ENCODE data around the gene LIM2.

Gene LIM2

GRCh38 chr19:51351266-51351990 is 36.3 kb downstream of the LIM2 start:
- no peaks in the 10 kb centered on the region for H3K27me3 ChIP-seq (ENCODE audit: insufficient read depth, low read length)
- H3K4me1 ChIP-seq (ENCODE audit: insufficient read depth, low read length): peaks cover 8% of the 10 kb centered on the region
- peaks cover 16% of the 10 kb centered on the region for H3K36me3 ChIP-seq (ENCODE audit: insufficient read depth, low read length)
- no peak overlapping the region for H3K4me3 ChIP-seq (ENCODE audit: low read length)
- H2AFZ ChIP-seq (ENCODE audit: low read depth, low read length): no peak overlapping the region
- no peaks in the 10 kb centered on the region for H3K9me3 ChIP-seq (ENCODE audit: low read length)

GRCh38 chr19:51347209-51347928 is 40.4 kb downstream of the LIM2 start:
- Histone ChIP-seq H3K4me3 (ENCODE audit: low read length) (no peak overlapping the region), H3K9me3 (ENCODE audit: low read length) (no peaks in the 10 kb centered on the region), H3K27me3 (ENCODE audit: insufficient read depth, low read length) (no peaks in the 10 kb centered on the region), H2AFZ (ENCODE audit: low read depth, low read length) (no peak overlapping the region), H3K36me3 (ENCODE audit: insufficient read depth, low read length) (peaks cover 19% of the 10 kb centered on the region), H3K4me1 (ENCODE audit: insufficient read depth, low read length) (no peaks in the 10 kb centered on the region)

GRCh38 chr19:51346742-51347141 is 41.0 kb downstream of the LIM2 start:
- Histone ChIP-seq H3K4me1 (ENCODE audit: insufficient read depth, low read length) (no peaks in the 10 kb centered on the region), H3K27me3 (ENCODE audit: insufficient read depth, low read length) (no peaks in the 10 kb centered on the region), H3K9me3 (ENCODE audit: low read length) (no peaks in the 10 kb centered on the region), H3K36me3 (ENCODE audit: insufficient read depth, low read length) (peaks cover 17% of the 10 kb centered on the region), H3K4me3 (ENCODE audit: low read length) (no peak overlapping the region), H2AFZ (ENCODE audit: low read depth, low read length) (no peak overlapping the region)

GRCh38 chr19:51345076-51345620 is 42.6 kb downstream of the LIM2 start:
- H3K36me3 ChIP-seq (ENCODE audit: insufficient read depth, low read length): peaks cover 7% of the 10 kb centered on the region
- H3K9me3 ChIP-seq (ENCODE audit: low read length): no peaks in the 10 kb centered on the region
- peaks cover 3% of the 10 kb centered on the region for H3K27me3 ChIP-seq (ENCODE audit: insufficient read depth, low read length)
- no peak overlapping the region for H3K4me3 ChIP-seq (ENCODE audit: low read length)
- H3K4me1 ChIP-seq (ENCODE audit: insufficient read depth, low read length): no peaks in the 10 kb centered on the region
- no peak overlapping the region for H2AFZ ChIP-seq (ENCODE audit: low read depth, low read length)

GRCh38 chr19:51342631-51343569 is 44.9 kb downstream of the LIM2 start:
- Histone ChIP-seq H3K4me1 (ENCODE audit: insufficient read depth, low read length) (no peaks in the 10 kb centered on the region), H3K9me3 (ENCODE audit: low read length) (no peaks in the 10 kb centered on the region), H3K27me3 (ENCODE audit: insufficient read depth, low read length) (peaks cover 3% of the 10 kb centered on the region), H3K36me3 (ENCODE audit: insufficient read depth, low read length) (peaks cover 3% of the 10 kb centered on the region), H2AFZ (ENCODE audit: low read depth, low read length) (no peak overlapping the region), H3K4me3 (ENCODE audit: low read length) (no peak overlapping the region)

GRCh38 chr19:51341976-51342580 is 45.7 kb downstream of the LIM2 start, which contains the start of gene VSIG10L:
Gene VSIG10L (minus strand): TSS chr19:51342139. CDS start chr19:51342124, 15 bp downstream.
- H3K4me1 ChIP-seq (ENCODE audit: insufficient read depth, low read length): no peaks in the 10 kb centered on the region
- no peak within 1 kb of the TSS for H3K4me3 ChIP-seq (ENCODE audit: low read length)
- no peaks in the 10 kb centered on the region for H3K9me3 ChIP-seq (ENCODE audit: low read length)
- peaks cover 3% of the 10 kb centered on the region for H3K36me3 ChIP-seq (ENCODE audit: insufficient read depth, low read length)
- H2AFZ ChIP-seq (ENCODE audit: low read depth, low read length): no peak within 1 kb of the TSS
- peaks cover 3% of the 10 kb centered on the region for H3K27me3 ChIP-seq (ENCODE audit: insufficient read depth, low read length)

GRCh38 chr19:51341066-51341465 is 46.7 kb downstream of the LIM2 start:
- Histone ChIP-seq H3K36me3 (ENCODE audit: insufficient read depth, low read length) (peaks cover 3% of the 10 kb centered on the region), H2AFZ (ENCODE audit: low read depth, low read length) (no peak overlapping the region), H3K4me1 (ENCODE audit: insufficient read depth, low read length) (no peaks in the 10 kb centered on the region), H3K9me3 (ENCODE audit: low read length) (no peaks in the 10 kb centered on the region), H3K27me3 (ENCODE audit: insufficient read depth, low read length) (peaks cover 3% of the 10 kb centered on the region), H3K4me3 (ENCODE audit: low read length) (no peak overlapping the region)

- H3K9me3 ChIP-seq (ENCODE audit: low read length): no peaks in the 10 kb centered on the region
- peak overlapping the region; percentile 62 for H3K4me3 ChIP-seq (ENCODE audit: low read length)
- H3K36me3 ChIP-seq (ENCODE audit: insufficient read depth, low read length): no peaks in the 10 kb centered on the region
- H2AFZ ChIP-seq (ENCODE audit: low read depth, low read length): peak overlapping the region; percentile 93
- peaks cover 3% of the 10 kb centered on the region for H3K27me3 ChIP-seq (ENCODE audit: insufficient read depth, low read length)
- H3K4me1 ChIP-seq (ENCODE audit: insufficient read depth, low read length): no peaks in the 10 kb centered on the region
These were observed 47.8 kb downstream of the LIM2 start for GRCh38 chr19:51339687-51340656.

- Histone ChIP-seq H3K4me3 (ENCODE audit: low read length) (peak overlapping the region; percentile 62), H3K36me3 (ENCODE audit: insufficient read depth, low read length) (no peaks in the 10 kb centered on the region), H3K4me1 (ENCODE audit: insufficient read depth, low read length) (no peaks in the 10 kb centered on the region), H3K27me3 (ENCODE audit: insufficient read depth, low read length) (peaks cover 3% of the 10 kb centered on the region), H3K9me3 (ENCODE audit: low read length) (no peaks in the 10 kb centered on the region), H2AFZ (ENCODE audit: low read depth, low read length) (peak overlapping the region; percentile 93)
These were observed 48.5 kb downstream of the LIM2 start for GRCh38 chr19:51339313-51339686.

- Histone ChIP-seq H2AFZ (ENCODE audit: low read depth, low read length) (peak overlapping the region; percentile 93), H3K27me3 (ENCODE audit: insufficient read depth, low read length) (peaks cover 3% of the 10 kb centered on the region), H3K9me3 (ENCODE audit: low read length) (no peaks in the 10 kb centered on the region), H3K4me3 (ENCODE audit: low read length) (peak overlapping the region; percentile 62), H3K4me1 (ENCODE audit: insufficient read depth, low read length) (no peaks in the 10 kb centered on the region), H3K36me3 (ENCODE audit: insufficient read depth, low read length) (no peaks in the 10 kb centered on the region)
These were observed 49.0 kb downstream of the LIM2 start for GRCh38 chr19:51338563-51339312.

GRCh38 chr19:51337861-51338562 is 49.8 kb downstream of the LIM2 start:
- no peaks in the 10 kb centered on the region for H3K36me3 ChIP-seq (ENCODE audit: insufficient read depth, low read length)
- H3K27me3 ChIP-seq (ENCODE audit: insufficient read depth, low read length): peaks cover 3% of the 10 kb centered on the region
- H3K4me1 ChIP-seq (ENCODE audit: insufficient read depth, low read length): no peaks in the 10 kb centered on the region
- no peaks in the 10 kb centered on the region for H3K9me3 ChIP-seq (ENCODE audit: low read length)
- H3K4me3 ChIP-seq (ENCODE audit: low read length): peak overlapping the region; percentile 62
- H2AFZ ChIP-seq (ENCODE audit: low read depth, low read length): no peak overlapping the region

Measured in neuron (in vitro differentiated cells).